ENCODE results near the gene MFRP. TPM values are rescaled to one million over a fixed set of nuclear protein-coding genes. Genes with fewer than 3 reads are reported as not detected.

The MFRP gene
- total RNA-seq, 1 donor from 2014 or later: not detected

DNA sequence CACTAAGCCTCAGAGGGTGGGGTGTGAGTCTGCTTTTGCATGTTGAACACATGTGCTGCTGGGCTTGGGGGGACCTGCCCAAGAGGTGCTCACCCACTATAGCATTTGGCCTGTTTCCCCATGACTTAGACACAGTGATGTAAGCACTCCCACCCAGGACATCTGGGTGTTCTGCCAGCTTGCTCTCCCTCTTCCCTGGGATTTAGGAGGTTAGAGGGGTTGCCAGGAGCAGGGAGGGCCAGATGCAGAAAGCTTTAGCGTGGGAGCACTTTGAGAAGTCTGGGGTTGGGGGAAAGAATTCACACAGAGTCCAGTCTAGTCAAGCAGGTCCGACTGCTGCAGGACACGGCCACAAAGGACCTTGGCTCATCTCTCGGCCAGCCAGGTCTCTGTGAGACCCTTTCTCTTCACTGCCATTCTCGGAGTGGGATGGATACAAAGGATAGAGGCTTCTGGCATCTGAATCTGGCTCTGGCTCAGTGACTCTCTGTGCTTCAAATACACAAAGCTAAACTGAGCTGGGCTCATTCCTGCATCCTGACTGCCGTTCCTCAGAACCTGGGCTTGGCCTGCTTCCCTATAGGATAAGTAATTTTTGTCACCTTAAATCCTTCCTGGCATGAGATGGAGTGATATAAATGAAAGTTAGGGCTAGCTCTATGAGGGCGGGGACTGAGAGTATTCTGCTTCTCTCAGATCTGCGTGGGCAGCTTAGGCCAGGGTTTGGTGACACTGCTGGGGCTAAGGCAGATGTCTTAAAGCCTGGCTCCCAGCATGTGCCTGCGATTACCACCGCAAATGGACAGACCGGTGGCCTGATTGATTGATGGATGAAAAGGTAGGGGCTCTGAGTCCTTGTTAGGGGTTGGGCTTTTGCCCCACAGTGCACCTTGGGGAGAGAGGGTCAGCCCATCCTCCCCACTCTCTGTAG lies 20.4 kb upstream of the MFRP start:
- Mint-ChIP-seq H3K4me1 (ENCODE audit: low read depth, unreplicated experiment) (peaks cover 26% of the 10 kb centered on the region), H3K4me3 (ENCODE audit: unreplicated experiment) (no peak overlapping the region), H3K36me3 (ENCODE audit: low read depth, unreplicated experiment) (no peaks in the 10 kb centered on the region), H3K27ac (ENCODE audit: unreplicated experiment) (no peak overlapping the region), H3K27me3 (ENCODE audit: low read depth, unreplicated experiment) (peaks cover 11% of the 10 kb centered on the region), H3K9me3 (ENCODE audit: unreplicated experiment) (no peaks in the 10 kb centered on the region)
- Histone ChIP-seq H3K36me3 (ENCODE audit: insufficient read depth, low read length) (no peaks in the 10 kb centered on the region), H3K27ac (ENCODE audit: low read depth, low read length) (no peak overlapping the region), H2AFZ (ENCODE audit: low read depth, low read length) (no peak overlapping the region), H3K79me2 (ENCODE audit: insufficient read depth, low read length) (no peaks in the 10 kb centered on the region), H3K27me3 (ENCODE audit: insufficient read depth, low read length) (peaks cover 11% of the 10 kb centered on the region), H4K20me1 (ENCODE audit: insufficient read depth, low read length) (no peaks in the 10 kb centered on the region), H3K4me3 (ENCODE audit: insufficient read depth, low read depth, low read length) (no peak overlapping the region), H3K4me1 (ENCODE audit: insufficient read depth, low read length) (peaks cover 14% of the 10 kb centered on the region), H3K9me3 (ENCODE audit: insufficient read depth, low read depth, low read length) (no peaks in the 10 kb centered on the region), H3K4me2 (ENCODE audit: low read length) (no peak overlapping the region), H3K9ac (ENCODE audit: low read length) (no peak overlapping the region)
- DNase-seq (ENCODE audit: low read depth): no peak
- FAIRE-seq: no peak
- TF ChIP-seq, protein P1, sequence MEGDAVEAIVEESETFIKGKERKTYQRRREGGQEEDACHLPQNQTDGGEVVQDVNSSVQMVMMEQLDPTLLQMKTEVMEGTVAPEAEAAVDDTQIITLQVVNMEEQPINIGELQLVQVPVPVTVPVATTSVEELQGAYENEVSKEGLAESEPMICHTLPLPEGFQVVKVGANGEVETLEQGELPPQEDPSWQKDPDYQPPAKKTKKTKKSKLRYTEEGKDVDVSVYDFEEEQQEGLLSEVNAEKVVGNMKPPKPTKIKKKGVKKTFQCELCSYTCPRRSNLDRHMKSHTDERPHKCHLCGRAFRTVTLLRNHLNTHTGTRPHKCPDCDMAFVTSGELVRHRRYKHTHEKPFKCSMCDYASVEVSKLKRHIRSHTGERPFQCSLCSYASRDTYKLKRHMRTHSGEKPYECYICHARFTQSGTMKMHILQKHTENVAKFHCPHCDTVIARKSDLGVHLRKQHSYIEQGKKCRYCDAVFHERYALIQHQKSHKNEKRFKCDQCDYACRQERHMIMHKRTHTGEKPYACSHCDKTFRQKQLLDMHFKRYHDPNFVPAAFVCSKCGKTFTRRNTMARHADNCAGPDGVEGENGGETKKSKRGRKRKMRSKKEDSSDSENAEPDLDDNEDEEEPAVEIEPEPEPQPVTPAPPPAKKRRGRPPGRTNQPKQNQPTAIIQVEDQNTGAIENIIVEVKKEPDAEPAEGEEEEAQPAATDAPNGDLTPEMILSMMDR (IDR thresholded peaks at IDR 0.05; ENCODE audit: insufficient read depth, low read depth, low read length): no peak
- no peak for TF ChIP-seq EZH2 (IDR thresholded peaks at IDR 0.05; ENCODE audit: insufficient read depth, low read length)

DNA sequence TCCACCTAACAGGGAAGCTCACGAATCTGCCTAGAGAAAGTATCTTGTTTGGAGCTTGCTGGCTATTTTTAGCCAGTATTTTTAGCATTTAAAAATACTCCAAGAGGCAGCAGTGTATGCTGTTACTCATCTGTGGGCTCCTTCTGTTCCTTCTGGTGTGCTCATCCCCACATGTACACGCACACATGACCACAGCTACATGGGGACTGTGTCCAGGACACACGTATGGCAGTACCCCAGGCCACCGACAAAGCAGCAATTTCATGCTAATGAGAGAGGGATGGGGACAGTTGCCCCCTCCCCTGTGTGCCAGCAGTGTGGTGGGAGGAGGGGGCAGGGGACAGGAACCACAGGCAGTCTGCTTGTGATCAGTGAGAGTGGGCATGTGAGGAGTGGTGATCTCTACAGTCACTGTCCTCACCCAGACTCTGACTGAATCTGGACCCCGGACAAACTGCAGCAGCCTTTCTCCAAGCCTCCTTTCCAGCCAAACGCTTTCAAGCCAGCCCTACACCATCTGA lies 18.6 kb upstream of the MFRP start:
- Histone ChIP-seq H3K4me3 (ENCODE audit: insufficient read depth, low read depth, low read length) (no peak overlapping the region), H3K9ac (ENCODE audit: low read length) (no peak overlapping the region), H3K4me1 (ENCODE audit: insufficient read depth, low read length) (peaks cover 27% of the 10 kb centered on the region), H2AFZ (ENCODE audit: low read depth, low read length) (peak overlapping the region; percentile 4), H3K27ac (ENCODE audit: low read depth, low read length) (no peak overlapping the region), H3K36me3 (ENCODE audit: insufficient read depth, low read length) (no peaks in the 10 kb centered on the region), H3K4me2 (ENCODE audit: low read length) (no peak overlapping the region), H4K20me1 (ENCODE audit: insufficient read depth, low read length) (no peaks in the 10 kb centered on the region), H3K79me2 (ENCODE audit: insufficient read depth, low read length) (no peaks in the 10 kb centered on the region), H3K27me3 (ENCODE audit: insufficient read depth, low read length) (peaks cover 11% of the 10 kb centered on the region), H3K9me3 (ENCODE audit: insufficient read depth, low read depth, low read length) (no peaks in the 10 kb centered on the region)
- TF ChIP-seq, protein P1 (IDR thresholded peaks at IDR 0.05; ENCODE audit: insufficient read depth, low read depth, low read length): no peak
- TF ChIP-seq EZH2 (IDR thresholded peaks at IDR 0.05; ENCODE audit: insufficient read depth, low read length): no peak
- Mint-ChIP-seq H3K27ac (ENCODE audit: unreplicated experiment) (peak overlapping the region; percentile 34), H3K4me1 (ENCODE audit: low read depth, unreplicated experiment) (peaks cover 35% of the 10 kb centered on the region), H3K4me3 (ENCODE audit: unreplicated experiment) (peak overlapping the region; percentile 85), H3K36me3 (ENCODE audit: low read depth, unreplicated experiment) (no peaks in the 10 kb centered on the region), H3K27me3 (ENCODE audit: low read depth, unreplicated experiment) (peaks cover 8% of the 10 kb centered on the region), H3K9me3 (ENCODE audit: unreplicated experiment) (no peaks in the 10 kb centered on the region)
- FAIRE-seq (no peak), DNase-seq (ENCODE audit: low read depth) (no peak)

Measured in astrocyte (in vitro differentiated cells and primary cell).